A549 (cell line): ENCODE results near the gene USP12. TPM values are rescaled to one million over a fixed set of nuclear protein-coding genes. Genes with fewer than 3 reads are reported as not detected.
A peak's percentile ranks its signal among the peaks of the same experiment; 100 is the strongest.

Experiments
- ATAC-seq, 2 experiments: fragments of 200-7000 bp in 1 of 2; fragments of >200 bp in 1 of 2; cut with Nextera tagmentation in 1 of 2; cut with Tn5 transposase in 1 of 2; 3 replicates each; pipeline versions ENCODE4 v1.8.0 to v1.9.1; 2018 to 2020; ENCODE audit warnings: mild to moderate bottlenecking in 1 of 2, moderate library complexity in 1 of 2
- CTCF ChIA-PET: fragments of 300-600 bp; sonication (Branson Sonifier 250); formaldehyde crosslinking; extraction: SDS; loops from one replicate; lab custom pipeline; 2021; ENCODE audit warnings: antibody characterized with exemption, inconsistent platforms; lab: Yijun Ruan, JAX
- POLR2A ChIA-PET: fragments of 350-600 bp; formaldehyde crosslinking; extraction: SDS; loops from one replicate; lab custom pipeline; 2021; ENCODE audit warnings: antibody characterized with exemption, inconsistent platforms; lab: Yijun Ruan, JAX
- DNase-seq, 2 experiments: peaks; one replicate each; pipeline versions ENCODE4 v3.0.0 to v3.0.0-alpha.2; 2011 to 2016; ENCODE audit warnings: low read depth in 1 of 2, low spot score in 1 of 2
- FAIRE-seq: peaks from 2 replicates; lab custom pipeline; 2011; peaks lifted over from hg19 to GRCh38; lab: Jason Lieb, UNC
- H3K27ac ChIP-seq, 2 experiments: fragments of >200 bp; sonication (Bioruptor Twin); formaldehyde crosslinking; 3 replicates each; pipeline ENCODE4 v1.5.1; 2016 to 2017
- H3K4me1 ChIP-seq: fragments of >200 bp; sonication (Bioruptor Twin); formaldehyde crosslinking; 3 replicates; pipeline ENCODE4 v1.6.1; 2016
- H3K4me2 ChIP-seq: fragments of >200 bp; sonication (Bioruptor Twin); formaldehyde crosslinking; 3 replicates; pipeline ENCODE4 v1.6.1; 2016
- H3K4me3 ChIP-seq: fragments of >200 bp; sonication (Bioruptor Twin); formaldehyde crosslinking; 3 replicates; pipeline ENCODE4 v1.5.1; 2016
- H3K9me3 ChIP-seq: fragments of >200 bp; sonication (Bioruptor Twin); formaldehyde crosslinking; 3 replicates; pipeline ENCODE4 v1.6.1; 2016
- CBX2 ChIP-seq: fragments of 200-600 bp; sonication (generic); IDR thresholded peaks from 2 replicates; pipeline ENCODE4 v1.6.1; 2016; ENCODE audit warnings: low read depth, mild to moderate bottlenecking, borderline replicate concordance
- CBX8 ChIP-seq: fragments of 200-600 bp; sonication (generic); IDR thresholded peaks from 2 replicates; pipeline ENCODE4 v1.6.1; 2016
- CEBPB ChIP-seq, 2 experiments: fragments of >200 bp in 1 of 2; sonication (Bioruptor Twin) in 1 of 2; formaldehyde crosslinking in 1 of 2; IDR thresholded peaks; 2 replicates each; pipeline ENCODE4 v1.6.1; 2012 to 2016
- CHD2 ChIP-seq: fragments of 150-350 bp; IDR thresholded peaks from 2 replicates; pipeline ENCODE4 v1.6.1; 2014; ENCODE audit warnings: low read length; ENCODE audit not compliant: partially characterized antibody
- FOXS1 ChIP-seq: fragments of 250-450 bp; sonication (Bioruptor Pico); IDR thresholded peaks from 2 replicates; pipeline ENCODE4 v1.5.0; 2020; ENCODE audit warnings: mild to moderate bottlenecking, moderate library complexity
- GATA3 ChIP-seq: IDR thresholded peaks from 2 replicates; pipeline ENCODE4 v1.6.1; 2012; ENCODE audit warnings: borderline replicate concordance
- HEYL ChIP-seq: fragments of 250-450 bp; sonication (Bioruptor Pico); IDR thresholded peaks from 2 replicates; pipeline ENCODE4 v1.8.0; 2021; ENCODE audit warnings: mild to moderate bottlenecking, moderate library complexity
- KDM5A ChIP-seq: fragments of 200-600 bp; sonication (generic); IDR thresholded peaks from 2 replicates; pipeline ENCODE4 v1.6.1; 2016; ENCODE audit warnings: antibody characterized with exemption, mild to moderate bottlenecking
- MAFK ChIP-seq: fragments of 450-650 bp; IDR thresholded peaks from 2 replicates; pipeline ENCODE4 v1.6.1; 2014; ENCODE audit not compliant: partially characterized antibody
- MYC ChIP-seq: IDR thresholded peaks from 2 replicates; pipeline ENCODE4 v1.6.1; 2012; ENCODE audit warnings: mild to moderate bottlenecking, inconsistent platforms, low read length, improper control_type of control experiment, borderline replicate concordance
- PHF8 ChIP-seq: fragments of 200-600 bp; sonication (generic); IDR thresholded peaks from 2 replicates; pipeline ENCODE4 v1.6.1; 2016; ENCODE audit warnings: low read depth, mild to moderate bottlenecking, antibody characterized with exemption, moderate library complexity, borderline replicate concordance
- POLR2A ChIP-seq: IDR thresholded peaks from 2 replicates; pipeline ENCODE4 v1.6.1; 2012; ENCODE audit warnings: mild to moderate bottlenecking, low read length
- RCOR1 ChIP-seq: fragments of 150-350 bp; IDR thresholded peaks from 2 replicates; pipeline ENCODE4 v1.6.1; 2014; ENCODE audit warnings: antibody characterized with exemption, low read length, low read depth
- TFCP2L1 ChIP-seq: fragments of 250-450 bp; sonication (Bioruptor Pico); IDR thresholded peaks from 2 replicates; pipeline ENCODE4 v1.5.0; 2021; ENCODE audit warnings: mild to moderate bottlenecking
- TP53 ChIP-seq: fragments of 250-450 bp; sonication (Bioruptor Pico); IDR thresholded peaks from 2 replicates; pipeline ENCODE4 v1.5.0; 2021; ENCODE audit warnings: mild to moderate bottlenecking, moderate library complexity
- ZFP36 ChIP-seq: fragments of 450-650 bp; IDR thresholded peaks from 2 replicates; pipeline ENCODE4 v1.6.1; 2014; ENCODE audit warnings: borderline replicate concordance; ENCODE audit not compliant: partially characterized antibody
- WGBS: methylation state at CpG from one replicate; pipeline ENCODE4 v1.1.6; 2017; ENCODE audit errors: missing lambda C conversion rate; 5-methylcytosine and 5-hydroxymethylcytosine counted together
- polyA plus RNA-seq, 4 experiments: library from polyadenylated mRNA; depleted of rRNA in 3 of 4; stranded (reverse); fragments of >200 nt; fragmentation: RNase III in 1 of 4; extraction: RNeasy Plus Mini Kit Qiagen cat#74134 plus additional on column Dnase treatment in 1 of 4; gene quantifications; 2 replicates in 3 of 4; 3 replicates in 1 of 4; pipeline ENCODE4 v1.2.3, GENCODE V29; 2011 to 2017
- TF ChIP-seq, protein P1 (sequence below): fragments of >200 bp; sonication (Bioruptor Twin); formaldehyde crosslinking; IDR thresholded peaks from 3 replicates; pipeline ENCODE4 v1.5.1; 2016
- TF ChIP-seq, protein P2 (sequence below): fragments of 450-650 bp; IDR thresholded peaks from 2 replicates; pipeline ENCODE4 v1.6.1; 2014; ENCODE audit warnings: antibody characterized with exemption
- TF ChIP-seq, protein P3 (sequence below): fragments of 150-350 bp; IDR thresholded peaks from 2 replicates; pipeline ENCODE4 v1.6.1; 2014; ENCODE audit warnings: low read depth, mild to moderate bottlenecking, low read length

USP12 gene
- polyA plus RNA-seq, 2 of the 4 experiments (the other 2 are of a cell fraction), result 19.1 to 21.2 TPM

DNA sequence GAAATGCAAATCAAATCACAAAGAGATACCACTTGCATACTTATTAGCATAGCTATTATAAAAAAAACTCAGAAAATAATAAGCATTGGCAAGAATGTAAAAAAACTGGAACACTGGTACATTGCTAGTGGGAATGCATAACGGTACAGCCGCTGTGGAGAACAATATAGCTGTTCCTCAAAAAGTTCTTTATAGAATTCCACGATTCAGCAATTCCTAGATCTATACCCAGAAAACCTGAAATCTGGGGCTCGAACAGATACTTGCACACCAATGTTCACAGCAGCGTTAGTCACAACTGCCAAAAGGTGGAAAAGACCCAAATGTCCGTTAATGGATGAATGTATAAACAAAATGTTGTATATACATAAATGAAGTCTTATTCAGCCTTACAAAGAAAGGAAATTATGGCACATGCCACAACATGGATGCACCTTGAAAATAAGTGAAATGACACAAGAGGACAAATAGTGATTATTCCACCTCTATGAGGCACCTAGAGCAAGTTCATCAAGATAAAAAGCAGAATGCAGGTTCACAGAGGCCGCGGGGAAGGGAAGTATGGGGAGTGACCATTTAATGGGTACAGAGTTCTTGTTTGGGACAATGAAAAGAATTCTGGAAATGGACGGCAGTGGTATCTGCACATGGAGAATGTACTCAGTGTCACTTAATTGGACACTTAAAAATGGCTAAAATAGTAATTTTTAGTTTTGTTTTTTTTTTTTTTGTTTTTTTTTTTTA lies 107.2 kb downstream of the USP12 start:
- Histone ChIP-seq H3K4me3 (no peak overlapping the region), H3K4me1 (0 out of 3 replicates have a peak, but pooled peaks cover 4% of the 10 kb centered on the region), H3K9me3 (peaks cover 9% of the 10 kb centered on the region), H3K27ac (no peak overlapping the region), H3K4me2 (no peak overlapping the region)
- CTCF ChIA-PET, result no interaction called here
- DNase-seq (no peak), ATAC-seq (no peak), FAIRE-seq (no peak)
- WGBS, result 83% methylated on average over 9 of the region's 9 CpGs
- POLR2A ChIA-PET, result no interaction called here
- TF ChIP-seq, protein P1, sequence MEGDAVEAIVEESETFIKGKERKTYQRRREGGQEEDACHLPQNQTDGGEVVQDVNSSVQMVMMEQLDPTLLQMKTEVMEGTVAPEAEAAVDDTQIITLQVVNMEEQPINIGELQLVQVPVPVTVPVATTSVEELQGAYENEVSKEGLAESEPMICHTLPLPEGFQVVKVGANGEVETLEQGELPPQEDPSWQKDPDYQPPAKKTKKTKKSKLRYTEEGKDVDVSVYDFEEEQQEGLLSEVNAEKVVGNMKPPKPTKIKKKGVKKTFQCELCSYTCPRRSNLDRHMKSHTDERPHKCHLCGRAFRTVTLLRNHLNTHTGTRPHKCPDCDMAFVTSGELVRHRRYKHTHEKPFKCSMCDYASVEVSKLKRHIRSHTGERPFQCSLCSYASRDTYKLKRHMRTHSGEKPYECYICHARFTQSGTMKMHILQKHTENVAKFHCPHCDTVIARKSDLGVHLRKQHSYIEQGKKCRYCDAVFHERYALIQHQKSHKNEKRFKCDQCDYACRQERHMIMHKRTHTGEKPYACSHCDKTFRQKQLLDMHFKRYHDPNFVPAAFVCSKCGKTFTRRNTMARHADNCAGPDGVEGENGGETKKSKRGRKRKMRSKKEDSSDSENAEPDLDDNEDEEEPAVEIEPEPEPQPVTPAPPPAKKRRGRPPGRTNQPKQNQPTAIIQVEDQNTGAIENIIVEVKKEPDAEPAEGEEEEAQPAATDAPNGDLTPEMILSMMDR, result no peak
- TF ChIP-seq MAFK, result peak; percentile 68
- TF ChIP-seq, all 56 proteins: peak for 1

DNA sequence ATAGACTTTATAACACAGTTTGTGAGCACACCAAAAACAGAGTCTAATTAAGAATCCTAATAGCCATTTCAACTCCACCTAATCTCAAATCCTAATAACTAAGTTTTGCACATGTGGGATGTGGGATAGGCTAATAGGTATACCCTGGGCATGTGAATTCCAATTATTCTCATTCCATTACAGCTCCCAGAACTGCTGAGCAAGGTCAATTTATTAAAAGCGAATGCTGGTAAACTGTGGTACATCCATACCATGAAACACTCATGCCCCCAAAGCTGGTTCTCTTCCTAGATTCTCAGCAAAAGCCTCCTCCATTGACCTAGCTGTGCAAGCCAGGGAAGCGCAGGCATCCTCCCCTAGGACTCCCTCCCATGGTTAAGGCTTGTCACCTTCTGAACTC lies 113.8 kb downstream of the USP12 start:
- H3K4me3 ChIP-seq, result no peak overlapping the region
- DNase-seq (no peak), ATAC-seq (no peak), FAIRE-seq (no peak)
- peaks cover 2% of the 10 kb centered on the region; the same call in 2 of the 3 replicates for H3K9me3 ChIP-seq
- H3K4me2 ChIP-seq, result no peak overlapping the region
- 90% methylated on average over 2 of the region's 2 CpGs for WGBS
- peaks cover 18% of the 10 kb centered on the region; the same call in 2 of the 3 replicates for H3K4me1 ChIP-seq
- H3K27ac ChIP-seq, result no peak overlapping the region
- CTCF ChIA-PET, result no interaction called here
- POLR2A ChIA-PET, result no interaction called here
- TF ChIP-seq MAFK (peak; percentile 47), KDM5A (no peak), CHD2 (no peak)

DNA sequence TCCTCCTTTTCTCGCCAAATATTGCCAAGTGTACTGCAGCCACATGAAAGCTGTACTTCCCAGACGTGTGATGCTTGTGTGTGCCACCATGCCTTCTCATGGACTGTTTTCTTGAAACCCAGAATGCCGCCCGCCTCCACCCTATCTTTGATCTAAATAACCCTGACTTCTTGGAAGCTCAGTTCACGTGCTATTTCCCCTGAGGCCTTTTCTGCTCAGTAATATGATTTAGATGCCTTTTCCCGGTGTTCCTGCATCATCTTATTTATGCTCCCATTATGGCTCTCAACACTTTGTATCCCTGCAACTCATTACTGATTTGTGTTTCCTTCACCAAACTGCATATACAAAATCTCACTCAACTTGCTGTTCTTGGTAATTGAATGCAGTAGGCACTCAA lies 116.1 kb downstream of the USP12 start:
- H3K4me2 ChIP-seq, result no peak overlapping the region
- peaks cover 18% of the 10 kb centered on the region; the same call in 2 of the 3 replicates for H3K4me1 ChIP-seq
- ATAC-seq, result no peak
- WGBS, result 72% methylated on average over 6 of the region's 6 CpGs
- ChIA-PET CTCF (interaction anchor here (2.2 kb wide), 1 partner anchor 9 kb away, joined by 5 read pairs; no protein-coding TSS in a partner anchor), POLR2A (no interaction called here)
- no peak for DNase-seq
- H3K4me3 ChIP-seq, result no peak overlapping the region
- TF ChIP-seq CBX2, result no peak
- no peak for TF ChIP-seq ZFP36
- TF ChIP-seq CEBPB (IDR thresholded peaks at IDR 0.05), result no peak
- no peak for TF ChIP-seq RCOR1
- no peak for TF ChIP-seq KDM5A
- TF ChIP-seq, protein P2, sequence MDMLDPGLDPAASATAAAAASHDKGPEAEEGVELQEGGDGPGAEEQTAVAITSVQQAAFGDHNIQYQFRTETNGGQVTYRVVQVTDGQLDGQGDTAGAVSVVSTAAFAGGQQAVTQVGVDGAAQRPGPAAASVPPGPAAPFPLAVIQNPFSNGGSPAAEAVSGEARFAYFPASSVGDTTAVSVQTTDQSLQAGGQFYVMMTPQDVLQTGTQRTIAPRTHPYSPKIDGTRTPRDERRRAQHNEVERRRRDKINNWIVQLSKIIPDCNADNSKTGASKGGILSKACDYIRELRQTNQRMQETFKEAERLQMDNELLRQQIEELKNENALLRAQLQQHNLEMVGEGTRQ, result no peak
- TF ChIP-seq PHF8, result no peak
- TF ChIP-seq POLR2A, result no peak
- no peak for TF ChIP-seq CBX8
- TF ChIP-seq TFCP2L1, result no peak
- TF ChIP-seq HEYL (CRISPR knock-in tag), result no peak
- TF ChIP-seq, protein P3, sequence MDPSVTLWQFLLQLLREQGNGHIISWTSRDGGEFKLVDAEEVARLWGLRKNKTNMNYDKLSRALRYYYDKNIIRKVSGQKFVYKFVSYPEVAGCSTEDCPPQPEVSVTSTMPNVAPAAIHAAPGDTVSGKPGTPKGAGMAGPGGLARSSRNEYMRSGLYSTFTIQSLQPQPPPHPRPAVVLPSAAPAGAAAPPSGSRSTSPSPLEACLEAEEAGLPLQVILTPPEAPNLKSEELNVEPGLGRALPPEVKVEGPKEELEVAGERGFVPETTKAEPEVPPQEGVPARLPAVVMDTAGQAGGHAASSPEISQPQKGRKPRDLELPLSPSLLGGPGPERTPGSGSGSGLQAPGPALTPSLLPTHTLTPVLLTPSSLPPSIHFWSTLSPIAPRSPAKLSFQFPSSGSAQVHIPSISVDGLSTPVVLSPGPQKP, result no peak
- no peak for TF ChIP-seq FOXS1 (CRISPR knock-in tag)
- no peak for TF ChIP-seq MYC
- no peak for TF ChIP-seq TP53
- TF ChIP-seq GATA3, result no peak
- no peak for FAIRE-seq
- peaks cover 3% of the 10 kb centered on the region; the same call in 1 of the 3 replicates for H3K9me3 ChIP-seq
- H3K27ac ChIP-seq, result no peak overlapping the region
